H1 (cell line): ENCODE data around the gene LIN28A. TPM values are rescaled to one million over a fixed set of nuclear protein-coding genes. Genes with fewer than 3 reads are reported as not detected.
A peak's percentile ranks its signal among the peaks of the same experiment; 100 is the strongest.

Experiments
- CTCF ChIA-PET: fragments of 300-600 bp; sonication (Branson Sonifier 250); formaldehyde crosslinking; loops from one replicate; lab custom pipeline; 2021; ENCODE audit not compliant: partially characterized antibody; lab: Charles Lee
- POLR2A ChIA-PET: fragments of 300-600 bp; sonication (Branson Sonifier 250); formaldehyde crosslinking; loops from one replicate; lab custom pipeline; 2021; ENCODE audit warnings: inconsistent platforms; ENCODE audit not compliant: partially characterized antibody; lab: Charles Lee
- DNase-seq, 2 experiments: peaks; one replicate each; pipeline versions ENCODE4 v3.0.0 to v3.0.0-alpha.2; 2010 to 2022; ENCODE audit warnings: low spot score in 2 of 2, low read depth in 1 of 2, mixed read lengths in 1 of 2
- FAIRE-seq: peaks from 2 replicates; lab custom pipeline; 2011; peaks lifted over from hg19 to GRCh38; lab: Jason Lieb, UNC
- H2AFZ ChIP-seq: 2 replicates; pipeline ENCODE4 v1.8.1; 2012; ENCODE audit warnings: low read length, inconsistent platforms
- H2AK5ac ChIP-seq: 2 replicates; pipeline ENCODE4 v1.6.1; 2013; ENCODE audit warnings: low read depth, low read length
- H2BK120ac ChIP-seq: replicated peaks from 2 replicates; pipeline ENCODE3; 2013; ENCODE audit warnings: low read depth, low read length, inconsistent platforms
- H2BK12ac ChIP-seq: 2 replicates; pipeline ENCODE4 v1.6.1; 2013; ENCODE audit warnings: low read depth, low read length
- H2BK15ac ChIP-seq: 2 replicates; pipeline ENCODE4 v1.6.1; 2013; ENCODE audit warnings: low read length
- H2BK20ac ChIP-seq: 2 replicates; pipeline ENCODE4 v1.6.1; 2013; ENCODE audit warnings: low read length
- H2BK5ac ChIP-seq: 2 replicates; pipeline ENCODE4 v1.6.1; 2013; ENCODE audit warnings: low read depth, low read length
- H3K14ac ChIP-seq: 2 replicates; pipeline ENCODE4 v1.6.1; 2013; ENCODE audit warnings: inconsistent platforms; ENCODE audit not compliant: insufficient read length
- H3K18ac ChIP-seq: 2 replicates; pipeline ENCODE4 v1.6.1; 2013; ENCODE audit warnings: low read length; ENCODE audit errors: extremely low read depth
- H3K23ac ChIP-seq: 2 replicates; pipeline ENCODE4 v1.6.1; 2013; ENCODE audit warnings: inconsistent platforms; ENCODE audit not compliant: insufficient read length
- H3K23me2 ChIP-seq: 2 replicates; pipeline ENCODE4 v1.6.1; 2013; ENCODE audit warnings: low read depth, low read length
- H3K27ac ChIP-seq: 2 replicates; pipeline ENCODE4 v1.6.1; 2011; ENCODE audit warnings: low read depth, low read length, inconsistent platforms
- H3K27me3 ChIP-seq, 4 experiments: replicated peaks in 1 of 4; 1 replicate in 1 of 4; 2 replicates in 3 of 4; pipeline versions ENCODE4 v1.6.1 to v1.8.1; 2011 to 2013; ENCODE audit warnings: low read length in 3 of 4, mild to moderate bottlenecking in 3 of 4, inconsistent platforms in 2 of 4, mixed read lengths in 2 of 4, moderate library complexity in 1 of 4; ENCODE audit not compliant: control insufficient read depth in 3 of 4, insufficient read depth in 3 of 4; ENCODE audit errors: extremely low read depth in 1 of 4
- H3K36me3 ChIP-seq, 4 experiments: 2 replicates each; pipeline versions ENCODE4 v1.6.1 to v1.8.1; 2011 to 2013; ENCODE audit warnings: mild to moderate bottlenecking in 4 of 4, low read length in 3 of 4, moderate library complexity in 2 of 4, control low read depth in 1 of 4, inconsistent platforms in 1 of 4; ENCODE audit not compliant: insufficient read depth in 4 of 4, control insufficient read depth in 2 of 4
- H3K4ac ChIP-seq: replicated peaks from 2 replicates; pipeline ENCODE3; 2013; ENCODE audit warnings: low read length, low read depth, mixed read lengths, inconsistent platforms; ENCODE audit not compliant: insufficient read length
- H3K4me1 ChIP-seq, 4 experiments: replicated peaks in 1 of 4; 1 replicate in 1 of 4; 2 replicates in 3 of 4; pipeline versions ENCODE4 v1.6.1 to v1.8.1; 2011 to 2013; ENCODE audit warnings: low read length in 3 of 4, inconsistent platforms in 2 of 4, mixed read lengths in 1 of 4; ENCODE audit not compliant: insufficient read depth in 4 of 4, control insufficient read depth in 3 of 4
- H3K4me2 ChIP-seq, 2 experiments: 2 replicates each; pipeline versions ENCODE4 v1.6.1 to v1.8.1; 2011 to 2013; ENCODE audit warnings: low read depth in 2 of 2, low read length in 2 of 2, control low read depth in 1 of 2, inconsistent platforms in 1 of 2, mild to moderate bottlenecking in 1 of 2; ENCODE audit not compliant: insufficient read depth in 1 of 2
- H3K4me3 ChIP-seq, 4 experiments: fragments of 200-600, 300-600 bp in 1 of 4; sonication (generic), shearing (Covaris generic), sonication (Bioruptor Twin) in 1 of 4; 2 replicates each; pipeline versions ENCODE4 v1.5.1 to v1.8.1; 2011 to 2016; ENCODE audit warnings: low read length in 4 of 4, low read depth in 3 of 4, control low read depth in 2 of 4, inconsistent platforms in 2 of 4, mild to moderate bottlenecking in 2 of 4, mixed read lengths in 1 of 4, moderate library complexity in 1 of 4; ENCODE audit not compliant: insufficient read depth in 2 of 4; ENCODE audit errors: extremely low read depth in 1 of 4
- H3K56ac ChIP-seq: replicated peaks from 2 replicates; pipeline ENCODE3; 2013; ENCODE audit warnings: low read depth, mild to moderate bottlenecking, mixed read lengths, low read length, inconsistent platforms; ENCODE audit not compliant: insufficient read length
- H3K79me1 ChIP-seq: 2 replicates; pipeline ENCODE4 v1.6.1; 2013; ENCODE audit warnings: low read depth, low read length, control low read depth
- H3K79me2 ChIP-seq, 2 experiments: 2 replicates each; pipeline versions ENCODE4 v1.6.1 to v1.8.1; 2012 to 2013; ENCODE audit warnings: low read length in 2 of 2, mild to moderate bottlenecking in 2 of 2, inconsistent platforms in 1 of 2; ENCODE audit not compliant: insufficient read depth in 2 of 2, control insufficient read depth in 1 of 2
- H3K9ac ChIP-seq, 4 experiments: replicated peaks in 1 of 4; 1 replicate in 1 of 4; 2 replicates in 3 of 4; pipeline versions ENCODE4 v1.6.1 to v1.8.1; 2011 to 2013; ENCODE audit warnings: low read depth in 3 of 4, low read length in 3 of 4, control low read depth in 2 of 4, mild to moderate bottlenecking in 2 of 4, moderate library complexity in 2 of 4, inconsistent platforms in 1 of 4; ENCODE audit errors: extremely low read depth in 1 of 4
- H3K9me3 ChIP-seq, 2 experiments: 2 replicates each; pipeline versions ENCODE4 v1.6.1 to v1.8.1; 2012 to 2013; ENCODE audit warnings: mild to moderate bottlenecking in 2 of 2, moderate library complexity in 2 of 2, control low read depth in 1 of 2, inconsistent platforms in 1 of 2, low read depth in 1 of 2, low read length in 1 of 2, mixed read lengths in 1 of 2; ENCODE audit not compliant: insufficient read depth in 2 of 2
- H4K20me1 ChIP-seq, 2 experiments: replicated peaks in 1 of 2; 2 replicates each; pipeline versions ENCODE3 to v1.8.1; 2011 to 2013; ENCODE audit warnings: inconsistent platforms in 2 of 2, low read length in 2 of 2, mild to moderate bottlenecking in 1 of 2; ENCODE audit not compliant: insufficient read depth in 2 of 2, control insufficient read depth in 1 of 2
- H4K5ac ChIP-seq: 2 replicates; pipeline ENCODE4 v1.6.1; 2013; ENCODE audit warnings: low read length, low read depth, mixed read lengths, inconsistent platforms; ENCODE audit not compliant: insufficient read length
- H4K8ac ChIP-seq: 2 replicates; pipeline ENCODE4 v1.8.0; 2013; ENCODE audit warnings: mild to moderate bottlenecking, moderate library complexity, low read length, inconsistent platforms; ENCODE audit not compliant: insufficient read depth; ENCODE audit errors: extremely low read depth
- H4K91ac ChIP-seq: replicated peaks from 2 replicates; pipeline ENCODE3; 2013; ENCODE audit warnings: low read length, mixed read lengths, inconsistent platforms; ENCODE audit not compliant: insufficient read length
- ATF2 ChIP-seq: IDR thresholded peaks from 2 replicates; pipeline ENCODE4 v1.6.1; 2012; ENCODE audit warnings: low read length, inconsistent platforms
- CHD1 ChIP-seq: IDR thresholded peaks from 2 replicates; pipeline ENCODE4 v1.6.1; 2012; ENCODE audit warnings: low read depth, low read length, improper control_type of control experiment
- FOSL1 ChIP-seq: IDR thresholded peaks from 2 replicates; pipeline ENCODE4 v1.6.1; 2011; ENCODE audit warnings: mild to moderate bottlenecking, low read depth, low read length, moderate library complexity; ENCODE audit not compliant: insufficient read depth
- SAP30 ChIP-seq: fragments of 300-600 bp; sonication (generic); IDR thresholded peaks from 2 replicates; pipeline ENCODE4 v1.7.1; 2012; ENCODE audit warnings: low read length, moderate library complexity, mild to moderate bottlenecking, inconsistent platforms; ENCODE audit not compliant: insufficient read depth, insufficient replicate concordance
- WGBS, 2 experiments: shearing (Covaris generic) in 1 of 2; methylation state at CpG; one replicate each; pipeline versions ENCODE4 v1.1.6 to v1.1.7; 2013 to 2015; ENCODE audit warnings: low lambda C conversion rate in 2 of 2, mixed read lengths in 2 of 2, inconsistent platforms in 1 of 2, low coverage in 1 of 2, missing lambda C conversion rate in 1 of 2; ENCODE audit not compliant: insufficient replicate concordance in 2 of 2, insufficient coverage in 1 of 2, insufficient read length in 1 of 2; ENCODE audit errors: extremely low coverage in 1 of 2, missing lambda C conversion rate in 1 of 2; 5-methylcytosine and 5-hydroxymethylcytosine counted together
- polyA plus RNA-seq, 7 experiments: library from polyadenylated mRNA; depleted of rRNA in 3 of 7; stranded (reverse) in 5 of 7; unstranded in 2 of 7; fragments of >200 nt in 5 of 7; fragments of 200-250 nt in 2 of 7; gene quantifications; 1 replicate in 5 of 7; 2 replicates in 1 of 7; 4 replicates in 1 of 7; pipeline versions ENCODE4 v1.2.1 to v1.2.3, GENCODE V29; 2011 to 2013; ENCODE audit warnings: missing spikeins in 2 of 7, mixed read lengths in 2 of 7
- total RNA-seq: library from RNA; stranded (reverse); fragmentation: NEBNext Ultra II Directional; extraction: Animal tissue kit (Norgen Biotek cat#: 25700); gene quantifications from 2 replicates; pipeline ENCODE4 v1.2.1, GENCODE V29; 2021

Gene LIN28A
- total and polyA plus RNA-seq, 2 of the 8 experiments (the other 6 are each of a cell fraction or from before 2014, with no cell fraction given), result 403 to 1,486 TPM

DNA sequence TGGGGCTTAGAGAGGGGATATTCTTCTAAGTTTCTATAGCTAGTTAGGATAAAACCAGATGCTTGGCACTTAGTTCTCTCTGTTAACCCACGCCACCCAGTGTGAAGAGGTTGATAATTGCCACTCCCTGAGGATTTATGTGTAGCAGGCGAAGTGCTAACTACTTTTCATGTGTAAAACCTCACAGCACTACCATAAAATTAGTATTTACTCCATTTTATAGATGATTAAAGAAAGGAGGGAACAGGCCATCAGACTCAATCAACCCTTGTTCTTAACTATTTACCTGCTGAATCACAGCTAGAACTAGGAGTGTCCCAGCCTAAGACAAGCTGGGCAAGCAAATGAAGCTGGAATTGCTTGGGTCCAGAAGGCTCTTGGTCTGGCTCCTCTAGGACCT is 8.9 kb downstream of the LIN28A start:
- ChIA-PET POLR2A (interaction anchor here (0.7 to 7.2 kb wide), 20 partner anchors 10 to 162 kb away, joined by 3 to 175 read pairs (median 4); partner anchors contain the start of genes DHDDS, HMGN2 and LIN28A), CTCF (interaction anchor here (1.1 to 4.1 kb wide), 6 partner anchors 9 to 135 kb away, joined by 3 to 17 read pairs (median 8); partner anchors contain the start of gene LIN28A)
- Histone ChIP-seq H2AK5ac (0 out of 2 replicates have a peak overlapping the region, but pooled peaks have one; percentile 2), H4K20me1 (peaks cover 10 to 18% of the 10 kb centered on the region in 2 experiments), H3K23ac (no peak overlapping the region), H3K18ac (peak overlapping the region; percentile 72), H2BK20ac (peak overlapping the region; percentile 88), H4K8ac (no peak overlapping the region), H3K4me1 (peaks cover 22 to 43% (median 36%) of the 10 kb centered on the region in 4 experiments), H3K4me3 (peak overlapping the region in 3 of 4 experiments; percentile 26 to 51 (median 26); a peak in 5 of 8 replicates), H3K27me3 (no peaks in the 10 kb centered on the region), H4K91ac (peak overlapping the region; percentile 86), H3K56ac (no peak overlapping the region), H3K23me2 (peaks cover 4% of the 10 kb centered on the region; the same call in 1 of the 2 replicates), H2BK15ac (no peak overlapping the region), H3K79me2 (peaks cover 19 to 83% of the 10 kb centered on the region in 2 experiments), H3K79me1 (no peaks in the 10 kb centered on the region; the same call in 1 of the 2 replicates), H2BK5ac (peak overlapping the region; percentile 22), H3K36me3 (peaks cover 12 to 77% (median 26%) of the 10 kb centered on the region in 4 experiments), H3K9me3 (no peaks in the 10 kb centered on the region), H3K27ac (peak overlapping the region; percentile 74), H2BK12ac (peak overlapping the region; percentile 62), H3K4ac (no peak overlapping the region), H2BK120ac (peak overlapping the region; percentile 73), H2AFZ (no peak overlapping the region), H4K5ac (peak overlapping the region; percentile 35), H3K14ac (no peak overlapping the region), H3K9ac (peak overlapping the region in 3 of 4 experiments; percentile 6 to 17 (median 14); a peak in 4 of 7 replicates), H3K4me2 (peak overlapping the region; percentile 64 to 72)
- DNase-seq, result no peak
- peak; percentile 24 for FAIRE-seq
- WGBS, 2 experiments, result 57% methylated on average over 2 of the region's 2 CpGs; no CpG with 5 or more reads in 1 of the 2 experiments
- TF ChIP-seq FOSL1 (no peak), SAP30 (no peak), CHD1 (no peak), ATF2 (0 out of 2 replicates have a peak, but pooled peaks have one; percentile 2)
